Activated B cell treated with CpG ODN at 0.5 μM for 24 hours (primary cell): ENCODE results near the gene TPCN2. TPM values are rescaled to one million over a fixed set of nuclear protein-coding genes. Genes with fewer than 3 reads are reported as not detected.

Experiments
- ATAC-seq: fragments of 200-7000 bp; cut with Tn5 transposase; one replicate; pipeline ENCODE4 v1.10.0; 2021; ENCODE audit warnings: low read depth, mild to moderate bottlenecking, moderate library complexity
- CTCF ChIA-PET: fragments of 350-600 bp; sonication (Branson Sonifier 250); formaldehyde crosslinking; loops from one replicate; lab custom pipeline; 2021; ENCODE audit warnings: antibody characterized with exemption; lab: Charles Lee
- POLR2A ChIA-PET: fragments of 350-600 bp; sonication (Branson Sonifier 250); formaldehyde crosslinking; loops from one replicate; lab custom pipeline; 2021; ENCODE audit warnings: antibody characterized with exemption; lab: Charles Lee
- DNase-seq: peaks from one replicate; pipeline ENCODE4 v3.0.0; 2022
- H3K27ac Mint-ChIP-seq: one replicate; pipeline ENCODE4 v1.8.0; 2020; ENCODE audit warnings: mixed read lengths
- H3K27me3 Mint-ChIP-seq: one replicate; pipeline ENCODE4 v1.8.0; 2021; ENCODE audit warnings: mixed read lengths
- H3K36me3 Mint-ChIP-seq: one replicate; pipeline ENCODE4 v1.8.0; 2021; ENCODE audit warnings: low read depth, mixed read lengths
- H3K4me1 Mint-ChIP-seq: one replicate; pipeline ENCODE4 v1.8.0; 2021; ENCODE audit warnings: mixed read lengths
- H3K4me3 Mint-ChIP-seq: one replicate; pipeline ENCODE4 v1.8.0; 2020; ENCODE audit warnings: mild to moderate bottlenecking, mixed read lengths
- H3K9me3 Mint-ChIP-seq: one replicate; pipeline ENCODE4 v1.8.0; 2020; ENCODE audit warnings: mixed read lengths
- intact Hi-C: fragments of 100-400 bp; cut with micrococcal nuclease; formaldehyde crosslinking; loops from one replicate; pipeline ENCODE4 v1.15.1; 2024
- total RNA-seq: library from RNA; stranded (reverse); gene quantifications from 2 replicates; pipeline ENCODE4 v1.2.3, GENCODE V29; 2022
- TF ChIP-seq, protein P1 (sequence below): fragments of 200-600 bp; IDR thresholded peaks from one replicate; pipeline ENCODE4 v1.8.0; 2022; ENCODE audit warnings: antibody characterized with exemption, mild to moderate bottlenecking

The TPCN2 gene
- total RNA-seq, 1 donor from 2014 or later, result 35.4 TPM

DNA sequence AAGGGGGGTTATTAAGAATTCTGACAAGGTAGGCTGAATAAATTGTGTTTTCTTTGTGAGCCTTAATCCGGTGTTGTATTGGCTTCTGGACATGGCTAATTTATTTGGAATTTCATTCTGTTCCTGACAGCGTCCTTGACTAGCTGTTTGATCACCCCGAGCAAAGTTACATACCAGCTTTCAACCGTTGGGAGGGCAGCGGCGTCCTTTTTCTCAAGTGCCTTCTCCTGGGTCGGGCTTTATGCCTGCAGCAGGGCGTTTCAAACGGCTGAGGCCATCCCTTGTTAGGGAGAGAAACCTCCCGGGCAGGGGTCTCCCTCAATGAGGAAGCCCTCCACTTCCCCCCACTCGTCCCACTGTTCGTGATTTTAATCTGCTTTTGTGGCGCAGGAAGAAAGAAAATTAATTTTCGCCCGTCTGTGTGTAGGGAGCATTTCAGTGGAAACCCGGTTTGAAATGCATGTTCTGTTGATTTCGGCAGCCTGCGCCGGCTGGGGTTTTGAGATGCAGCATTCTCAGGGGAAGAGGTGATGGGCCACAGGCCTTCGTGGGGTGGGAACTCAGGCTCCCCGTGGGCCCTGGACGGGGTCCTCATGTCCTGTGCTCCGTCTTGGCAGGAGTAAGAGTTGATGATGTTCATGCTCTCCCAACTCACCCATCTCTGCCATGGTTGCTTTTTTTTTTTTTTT is 104.1 kb downstream of the TPCN2 start:
- Mint-ChIP-seq H3K27me3 (peaks cover 4% of the 10 kb centered on the region), H3K4me1 (peaks cover 24% of the 10 kb centered on the region), H3K36me3 (peaks cover 3% of the 10 kb centered on the region), H3K4me3 (no peak overlapping the region), H3K9me3 (peaks cover 6% of the 10 kb centered on the region), H3K27ac (no peak overlapping the region)
- TF ChIP-seq, protein P1, sequence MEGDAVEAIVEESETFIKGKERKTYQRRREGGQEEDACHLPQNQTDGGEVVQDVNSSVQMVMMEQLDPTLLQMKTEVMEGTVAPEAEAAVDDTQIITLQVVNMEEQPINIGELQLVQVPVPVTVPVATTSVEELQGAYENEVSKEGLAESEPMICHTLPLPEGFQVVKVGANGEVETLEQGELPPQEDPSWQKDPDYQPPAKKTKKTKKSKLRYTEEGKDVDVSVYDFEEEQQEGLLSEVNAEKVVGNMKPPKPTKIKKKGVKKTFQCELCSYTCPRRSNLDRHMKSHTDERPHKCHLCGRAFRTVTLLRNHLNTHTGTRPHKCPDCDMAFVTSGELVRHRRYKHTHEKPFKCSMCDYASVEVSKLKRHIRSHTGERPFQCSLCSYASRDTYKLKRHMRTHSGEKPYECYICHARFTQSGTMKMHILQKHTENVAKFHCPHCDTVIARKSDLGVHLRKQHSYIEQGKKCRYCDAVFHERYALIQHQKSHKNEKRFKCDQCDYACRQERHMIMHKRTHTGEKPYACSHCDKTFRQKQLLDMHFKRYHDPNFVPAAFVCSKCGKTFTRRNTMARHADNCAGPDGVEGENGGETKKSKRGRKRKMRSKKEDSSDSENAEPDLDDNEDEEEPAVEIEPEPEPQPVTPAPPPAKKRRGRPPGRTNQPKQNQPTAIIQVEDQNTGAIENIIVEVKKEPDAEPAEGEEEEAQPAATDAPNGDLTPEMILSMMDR, result no peak
- intact Hi-C loops, result no loop called here
- ChIA-PET CTCF (no interaction called here), POLR2A (no interaction called here)
- ATAC-seq, result no peak
- DNase-seq, result no peak

DNA sequence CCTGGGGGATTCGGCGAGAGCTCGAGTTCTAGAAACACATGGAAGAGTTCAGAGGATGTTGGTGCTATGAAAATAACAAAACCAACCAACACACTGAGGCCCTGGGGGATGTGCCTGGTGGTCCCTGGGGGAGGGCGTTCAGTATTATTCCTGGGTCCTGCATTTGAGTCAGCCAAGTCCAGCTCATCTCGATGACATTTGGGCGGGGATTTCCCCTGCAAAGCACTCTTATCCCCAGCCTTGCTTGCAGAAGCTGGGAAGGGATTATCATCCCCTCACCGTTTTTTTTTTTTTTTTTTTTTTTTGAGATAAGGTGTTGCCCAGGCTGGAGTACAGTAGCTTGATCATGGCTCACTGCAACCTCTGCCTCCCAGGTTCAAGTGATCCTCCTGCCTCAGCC is 104.9 kb downstream of the TPCN2 start:
- Mint-ChIP-seq H3K36me3 (peaks cover 3% of the 10 kb centered on the region), H3K4me1 (peaks cover 24% of the 10 kb centered on the region), H3K9me3 (peaks cover 4% of the 10 kb centered on the region), H3K4me3 (no peak overlapping the region), H3K27me3 (no peaks in the 10 kb centered on the region), H3K27ac (no peak overlapping the region)
- peak; percentile 8 for ATAC-seq
- ChIA-PET CTCF (no interaction called here), POLR2A (interaction anchor here (0.7 kb wide), 1 partner anchor 401 kb away, joined by 4 read pairs; no protein-coding TSS in a partner anchor)
- TF ChIP-seq, protein P1, result no peak
- DNase-seq, result no peak
- intact Hi-C loops, result no loop called here

DNA sequence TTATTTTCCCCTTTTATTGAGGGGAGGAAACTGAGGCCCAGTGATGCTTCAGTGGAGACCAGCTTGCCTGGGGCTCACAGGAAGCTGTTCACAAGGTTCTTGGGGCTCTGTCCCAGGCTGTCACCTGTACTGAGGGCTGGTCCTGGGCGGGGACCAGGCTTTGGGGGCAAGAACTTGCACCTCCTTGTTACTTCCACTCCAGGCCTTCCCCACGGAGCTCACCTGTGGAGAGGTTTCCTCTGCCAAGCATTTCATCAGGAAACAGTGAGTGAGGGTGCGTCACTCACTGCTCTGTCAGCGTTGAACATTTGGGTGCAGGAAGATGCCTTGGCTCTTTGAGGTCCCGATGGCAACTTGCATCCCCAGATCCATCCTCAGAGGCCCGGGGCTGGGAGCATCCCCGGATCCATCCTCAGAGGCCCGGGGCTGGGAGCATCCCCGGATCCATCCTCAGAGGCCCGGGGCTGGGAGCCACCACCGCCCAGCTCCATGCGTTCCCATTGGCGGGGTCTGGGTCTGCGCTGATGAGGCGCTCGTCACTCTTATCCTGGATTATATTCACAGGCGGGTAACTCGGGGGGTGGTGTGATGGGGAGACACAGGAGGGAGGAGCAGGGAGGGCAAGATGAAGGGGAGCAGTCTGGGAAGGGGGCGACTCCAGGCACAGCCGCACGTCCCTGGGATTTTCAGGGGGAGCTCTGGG is 105.6 kb downstream of the TPCN2 start:
- ChIA-PET CTCF (no interaction called here), POLR2A (interaction anchor here (0.7 to 2.8 kb wide), 2 partner anchors 12 to 400 kb away, joined by 4 to 11 read pairs; no protein-coding TSS in a partner anchor)
- H3K27ac Mint-ChIP-seq, result no peak overlapping the region
- H3K4me1 Mint-ChIP-seq, result peaks cover 24% of the 10 kb centered on the region
- no peaks in the 10 kb centered on the region for H3K27me3 Mint-ChIP-seq
- ATAC-seq, result no peak
- no peaks in the 10 kb centered on the region for H3K36me3 Mint-ChIP-seq
- TF ChIP-seq, protein P1, result no peak
- peaks cover 4% of the 10 kb centered on the region for H3K9me3 Mint-ChIP-seq
- DNase-seq, result no peak
- intact Hi-C loops, result no loop called here
- H3K4me3 Mint-ChIP-seq, result no peak overlapping the region

DNA sequence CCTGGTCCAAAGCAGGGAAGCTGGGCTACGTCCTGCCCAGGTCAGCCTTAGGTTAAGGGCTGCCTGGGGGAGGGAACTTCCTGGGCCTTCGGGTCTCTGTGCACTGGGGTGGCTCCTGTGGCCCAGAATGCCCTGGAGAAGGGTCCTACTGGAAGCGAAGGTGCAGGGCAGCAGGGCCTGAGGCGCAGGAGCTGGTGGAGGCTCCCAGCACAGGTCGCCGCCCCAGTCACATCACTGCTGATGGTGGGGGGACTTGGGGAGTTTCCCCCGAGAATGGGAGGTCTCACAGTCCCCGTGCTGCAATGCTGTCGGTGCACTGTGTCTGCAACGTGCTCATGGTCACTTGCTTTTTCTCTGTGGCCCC is 106.2 kb downstream of the TPCN2 start:
- H3K4me3 Mint-ChIP-seq, result no peak overlapping the region
- no peaks in the 10 kb centered on the region for H3K36me3 Mint-ChIP-seq
- peaks cover 24% of the 10 kb centered on the region for H3K4me1 Mint-ChIP-seq
- intact Hi-C loops, result no loop called here
- H3K27me3 Mint-ChIP-seq, result no peaks in the 10 kb centered on the region
- TF ChIP-seq, protein P1, result no peak
- H3K9me3 Mint-ChIP-seq, result peaks cover 4% of the 10 kb centered on the region
- ChIA-PET CTCF (no interaction called here), POLR2A (interaction anchor here (2.8 kb wide), 1 partner anchor 11 kb away, joined by 11 read pairs; no protein-coding TSS in a partner anchor)
- ATAC-seq (no peak), DNase-seq (no peak)
- no peak overlapping the region for H3K27ac Mint-ChIP-seq
